Endothelial cell of coronary artery (primary cell): ENCODE data around the gene PTBP2. TPM values are rescaled to one million over a fixed set of nuclear protein-coding genes. Genes with fewer than 3 reads are reported as not detected.

Source experiments
- total RNA-seq: library from RNA; depleted of rRNA; stranded (reverse); fragments of >200 nt; gene quantifications from 2 replicates; pipeline ENCODE4 v1.2.3, GENCODE V29; 2014

Gene PTBP2, protein sequence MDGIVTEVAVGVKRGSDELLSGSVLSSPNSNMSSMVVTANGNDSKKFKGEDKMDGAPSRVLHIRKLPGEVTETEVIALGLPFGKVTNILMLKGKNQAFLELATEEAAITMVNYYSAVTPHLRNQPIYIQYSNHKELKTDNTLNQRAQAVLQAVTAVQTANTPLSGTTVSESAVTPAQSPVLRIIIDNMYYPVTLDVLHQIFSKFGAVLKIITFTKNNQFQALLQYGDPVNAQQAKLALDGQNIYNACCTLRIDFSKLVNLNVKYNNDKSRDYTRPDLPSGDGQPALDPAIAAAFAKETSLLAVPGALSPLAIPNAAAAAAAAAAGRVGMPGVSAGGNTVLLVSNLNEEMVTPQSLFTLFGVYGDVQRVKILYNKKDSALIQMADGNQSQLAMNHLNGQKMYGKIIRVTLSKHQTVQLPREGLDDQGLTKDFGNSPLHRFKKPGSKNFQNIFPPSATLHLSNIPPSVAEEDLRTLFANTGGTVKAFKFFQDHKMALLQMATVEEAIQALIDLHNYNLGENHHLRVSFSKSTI
- 12.3 and 13.6 TPM in 2 replicates for total RNA-seq

DNA sequence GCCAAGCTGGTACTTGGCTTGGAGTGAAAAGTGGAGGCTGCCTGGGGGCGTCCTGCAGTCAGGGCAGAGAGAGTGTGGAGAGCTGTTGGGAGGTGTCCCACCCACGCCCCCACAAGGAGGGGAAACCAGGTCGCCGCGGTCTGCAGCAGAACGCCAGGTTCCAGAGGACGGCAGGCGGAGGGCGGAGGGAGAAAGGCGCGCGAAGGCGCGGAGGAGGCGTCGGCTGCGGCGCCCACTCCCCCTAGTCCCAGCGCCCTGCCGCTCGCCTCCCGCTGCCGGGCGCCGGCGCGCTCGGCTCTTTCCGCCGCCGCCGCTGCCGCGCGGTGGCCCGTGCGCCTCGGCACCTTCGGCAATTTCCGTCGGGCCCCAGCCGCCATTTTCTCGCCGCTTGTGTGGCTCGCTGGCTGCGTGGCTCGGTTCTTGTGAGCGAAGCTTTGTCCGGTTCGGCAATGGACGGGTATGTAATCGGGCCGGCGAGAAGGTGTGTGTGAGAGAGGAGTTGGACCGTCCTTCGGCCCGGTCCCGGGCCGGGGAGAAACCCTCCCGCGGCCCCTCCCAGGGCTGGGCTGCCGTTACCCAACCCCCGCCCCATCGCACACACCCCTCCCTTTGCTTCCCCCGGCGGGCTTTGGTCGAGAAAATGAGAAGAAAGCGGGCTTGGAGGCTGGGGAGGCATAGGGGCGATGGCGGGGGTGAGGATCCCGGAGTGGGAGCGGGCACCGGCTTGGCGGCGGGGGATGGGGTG lies at the start of gene PTBP2:
Gene PTBP2, plus strand, starts transcription at position 369 of the 745 bp plus-strand sequence. Its CDS starts 81 bp downstream, at position 450.

